DND-41 (cell line): ENCODE measurements around the gene EXOG.

Experiments used
- CTCF ChIP-seq: IDR thresholded peaks from 2 replicates; pipeline ENCODE4 v1.5.1; 2012; ENCODE audit warnings: borderline replicate concordance, low read length, moderate library complexity, mild to moderate bottlenecking; ENCODE audit not compliant: poor library complexity, severe bottlenecking; ENCODE audit errors: extremely low read depth
- EZH2 ChIP-seq: IDR thresholded peaks from 3 replicates; pipeline ENCODE4 v1.6.1; 2012; ENCODE audit warnings: borderline replicate concordance, low read depth, mild to moderate bottlenecking, moderate library complexity, low read length, inconsistent platforms; ENCODE audit not compliant: severe bottlenecking

DNA sequence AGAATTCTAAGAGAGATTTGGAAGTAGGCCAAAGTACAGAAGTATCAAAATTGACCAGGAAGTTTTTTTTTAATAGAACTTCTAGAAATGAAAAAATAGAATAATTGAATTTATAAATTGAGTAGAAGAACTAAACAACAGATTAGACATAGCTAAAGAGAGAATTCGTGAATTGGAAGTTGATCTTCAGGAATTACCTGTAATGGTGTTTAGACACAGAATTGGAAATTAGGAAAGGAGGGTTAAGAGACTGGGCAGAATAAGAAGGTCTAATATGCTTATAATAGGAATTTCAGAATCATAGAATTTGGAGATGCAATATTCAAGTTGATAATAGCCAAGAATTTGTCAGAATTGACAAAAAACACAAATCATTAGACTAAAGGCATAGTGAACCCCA, 26.3 kb upstream of the EXOG start:
- TF ChIP-seq CTCF (no peak), EZH2 (no peak)
